Esophagus squamous epithelium (tissue), 5 donors: ENCODE measurements around the gene ATP6V0C. TPM values are rescaled to one million over a fixed set of nuclear protein-coding genes. Genes with fewer than 3 reads are reported as not detected.
A peak's percentile ranks its signal among the peaks of the same experiment; 100 is the strongest.

Experiments
- DNase-seq: peaks from one replicate; lab custom pipeline; 2025; lab: John Stamatoyannopoulos, UW
- H3K27ac ChIP-seq, 4 donors: fragments of 200-600 bp; sonication (generic); one replicate each; pipeline ENCODE4 v1.5.1; 2016 to 2019; ENCODE audit warnings: mild to moderate bottlenecking in 1 of 4
- H3K27me3 ChIP-seq, 4 donors: fragments of 200-600 bp; sonication (generic); 1 replicate in 3 of 4; 2 replicates in 1 of 4; pipeline versions ENCODE4 v1.5.1 to v1.6.0; 2017 to 2021; ENCODE audit warnings: antibody characterized with exemption in 1 of 4
- H3K36me3 ChIP-seq, 3 donors: fragments of 200-600 bp; sonication (generic); one replicate each; pipeline ENCODE4 v1.5.1; 2016 to 2019
- H3K4me1 ChIP-seq, 3 donors: fragments of 200-600 bp; sonication (generic); one replicate each; pipeline ENCODE4 v1.5.1; 2017 to 2019
- H3K4me3 ChIP-seq, 4 donors: fragments of 200-600 bp; sonication (generic); 1 replicate in 3 of 4; 2 replicates in 1 of 4; pipeline ENCODE4 v1.5.1; 2016 to 2019; ENCODE audit warnings: mild to moderate bottlenecking in 2 of 4, moderate library complexity in 1 of 4
- H3K9me3 ChIP-seq, 3 donors: fragments of 200-600 bp; sonication (generic); one replicate each; pipeline ENCODE4 v1.5.1; 2016 to 2019
- POLR2A ChIP-seq, 4 donors: fragments of 450-650 bp; IDR thresholded peaks; one replicate each; pipeline ENCODE4 v1.6.1; 2017; ENCODE audit warnings: antibody characterized with exemption in 4 of 4, mild to moderate bottlenecking in 4 of 4, moderate library complexity in 3 of 4
- WGBS, 2 donors: methylation state at CpG; one replicate each; pipeline ENCODE4 v1.1.5; 2018; 5-methylcytosine and 5-hydroxymethylcytosine counted together
- intact Hi-C: fragments of 100-400 bp; cut with DNase I; formaldehyde crosslinking; loops from one replicate; pipeline ENCODE4 v1.15.0; 2022
- total RNA-seq, 4 donors: library from RNA; depleted of rRNA; stranded (reverse); fragments of >200 nt; gene quantifications; one replicate each; pipeline ENCODE4 v1.1.0, GENCODE V29; 2016
- TF ChIP-seq, protein P1 (sequence below), 6 experiments: fragments of 450-650 bp in 4 of 6; fragments of 200-600 bp in 2 of 6; sonication (generic) in 2 of 6; IDR thresholded peaks; one replicate each; pipeline ENCODE4 v1.5.1; 2016 to 2019; ENCODE audit warnings: antibody characterized with exemption in 6 of 6, mild to moderate bottlenecking in 4 of 6, moderate library complexity in 4 of 6
- donor health status: DM: yes; HTN: yes; CAD: no.

ATP6V0C gene
- total RNA-seq, 4 donors from 2014 or later = 70.8 to 196 (median 125) TPM

- intact Hi-C loops = no loop called here
- DNase-seq = no peak
- Histone ChIP-seq H3K27ac (no peak overlapping the region), H3K4me3 (no peak overlapping the region), H3K36me3 (peaks cover 22 to 65% (median 23%) of the 10 kb centered on the region in 3 donors), H3K9me3 (no peaks in the 10 kb centered on the region), H3K27me3 (no peaks in the 10 kb centered on the region), H3K4me1 (peaks cover 8 to 34% (median 9%) of the 10 kb centered on the region in 3 donors)
- TF ChIP-seq, protein P1, sequence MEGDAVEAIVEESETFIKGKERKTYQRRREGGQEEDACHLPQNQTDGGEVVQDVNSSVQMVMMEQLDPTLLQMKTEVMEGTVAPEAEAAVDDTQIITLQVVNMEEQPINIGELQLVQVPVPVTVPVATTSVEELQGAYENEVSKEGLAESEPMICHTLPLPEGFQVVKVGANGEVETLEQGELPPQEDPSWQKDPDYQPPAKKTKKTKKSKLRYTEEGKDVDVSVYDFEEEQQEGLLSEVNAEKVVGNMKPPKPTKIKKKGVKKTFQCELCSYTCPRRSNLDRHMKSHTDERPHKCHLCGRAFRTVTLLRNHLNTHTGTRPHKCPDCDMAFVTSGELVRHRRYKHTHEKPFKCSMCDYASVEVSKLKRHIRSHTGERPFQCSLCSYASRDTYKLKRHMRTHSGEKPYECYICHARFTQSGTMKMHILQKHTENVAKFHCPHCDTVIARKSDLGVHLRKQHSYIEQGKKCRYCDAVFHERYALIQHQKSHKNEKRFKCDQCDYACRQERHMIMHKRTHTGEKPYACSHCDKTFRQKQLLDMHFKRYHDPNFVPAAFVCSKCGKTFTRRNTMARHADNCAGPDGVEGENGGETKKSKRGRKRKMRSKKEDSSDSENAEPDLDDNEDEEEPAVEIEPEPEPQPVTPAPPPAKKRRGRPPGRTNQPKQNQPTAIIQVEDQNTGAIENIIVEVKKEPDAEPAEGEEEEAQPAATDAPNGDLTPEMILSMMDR (IDR thresholded peaks at IDR 0.05) = no peak
- no peak for TF ChIP-seq POLR2A (IDR thresholded peaks at IDR 0.05)
- WGBS, 2 donors = 47 to 77% methylated on average over 3 to 9 of the region's 32 CpGs
Measured at GRCh38 chr16:2529061-2529931, 15.5 kb downstream of the ATP6V0C start.

- H3K36me3 ChIP-seq = peaks cover 19 to 57% (median 19%) of the 10 kb centered on the region in 3 donors
- no peak overlapping the region for H3K4me3 ChIP-seq
- H3K27ac ChIP-seq = peak overlapping the region in 3 of 4 donors; percentile 97 to 99 (median 99)
- H3K27me3 ChIP-seq = no peaks in the 10 kb centered on the region
- 84 to 88% methylated on average over 6 to 7 of the region's 15 CpGs for WGBS, 2 donors
- intact Hi-C loops = no loop called here
- no peaks in the 10 kb centered on the region for H3K9me3 ChIP-seq
- H3K4me1 ChIP-seq = peaks cover 8 to 34% (median 9%) of the 10 kb centered on the region in 3 donors
- no peak for DNase-seq
- TF ChIP-seq, protein P1 (IDR thresholded peaks at IDR 0.05) = no peak
- TF ChIP-seq POLR2A (IDR thresholded peaks at IDR 0.05) = no peak
Measured at GRCh38 chr16:2529961-2530628, 16.3 kb downstream of the ATP6V0C start.

DNA sequence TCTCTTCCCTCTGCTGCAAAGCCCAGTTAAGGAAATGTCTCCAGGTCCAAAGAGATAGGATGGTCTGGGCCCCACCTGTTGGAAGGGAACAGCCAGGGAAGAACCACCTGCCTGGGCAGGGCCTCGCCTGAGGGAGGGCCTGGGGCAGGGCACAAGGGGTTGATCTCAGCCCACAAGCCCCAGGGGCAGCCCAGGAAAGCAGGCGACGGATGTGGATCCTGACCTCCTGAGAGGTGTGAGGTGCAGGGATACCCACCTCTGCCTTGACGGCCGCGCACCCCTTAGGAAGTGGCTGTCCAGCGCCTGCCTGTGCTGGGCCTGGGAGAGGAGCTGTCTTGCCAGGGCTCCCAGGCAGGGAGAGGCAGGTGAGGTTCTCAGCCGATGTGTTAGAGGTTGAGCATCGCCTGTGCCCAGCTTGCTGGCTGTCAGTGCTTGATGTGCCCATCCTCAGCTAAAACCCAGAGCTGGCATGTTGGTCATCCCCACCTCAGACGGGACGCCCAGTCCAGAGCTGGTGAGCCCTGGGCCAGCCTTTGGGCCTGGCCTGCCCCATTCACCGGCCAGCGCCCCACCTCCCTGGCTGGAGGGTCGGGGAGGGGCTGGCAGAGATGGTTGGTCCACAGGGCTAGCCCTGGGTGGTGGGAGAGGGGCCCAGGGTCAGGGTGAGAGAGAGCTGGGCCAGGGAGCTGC, 17.0 kb downstream of the ATP6V0C start:
- WGBS, 2 donors = 96% methylated on average over 5 of the region's 14 CpGs; no CpG with 5 or more reads in 1 of the 2 donors
- peaks cover 19 to 50% (median 19%) of the 10 kb centered on the region in 3 donors for H3K36me3 ChIP-seq
- H3K27ac ChIP-seq = peak overlapping the region; percentile 95 to 99 (median 98)
- H3K4me3 ChIP-seq = peak overlapping the region in 1 of 4 donors; percentile 78
- H3K9me3 ChIP-seq = no peaks in the 10 kb centered on the region
- H3K27me3 ChIP-seq = no peaks in the 10 kb centered on the region
- no peak for TF ChIP-seq POLR2A (IDR thresholded peaks at IDR 0.05)
- TF ChIP-seq, protein P1 (IDR thresholded peaks at IDR 0.05) = no peak
- intact Hi-C loops = no loop called here
- peaks cover 8 to 34% (median 10%) of the 10 kb centered on the region in 3 donors for H3K4me1 ChIP-seq
- DNase-seq = no peak

GRCh38 chr16:2531371-2531695, 17.6 kb downstream of the ATP6V0C start, which contains the start of gene CEMP1:
Gene CEMP1 (minus strand): TSS chr16:2531408. CDS start chr16:2531073, 335 bp downstream.
- Histone ChIP-seq H3K4me1 (peaks cover 8 to 40% (median 16%) of the 10 kb centered on the region in 3 donors), H3K9me3 (no peaks in the 10 kb centered on the region), H3K4me3 (peak within 1 kb of the TSS; percentile 53 to 82 (median 72)), H3K36me3 (peaks cover 15 to 45% (median 19%) of the 10 kb centered on the region in 3 donors), H3K27me3 (no peaks in the 10 kb centered on the region), H3K27ac (peak within 1 kb of the TSS; percentile 95 to 99 (median 98))
- no peak for DNase-seq
- 20 to 38% methylated on average over 5 to 8 of the region's 11 CpGs for WGBS, 2 donors
- intact Hi-C loops = no loop called here
- TF ChIP-seq, protein P1 (IDR thresholded peaks at IDR 0.05) = no peak
- no peak for TF ChIP-seq POLR2A (IDR thresholded peaks at IDR 0.05)
